ENCODE data around the gene EXOC1.
"Not testable (repeated sequence)": the region's sequence is repeated elsewhere in the genome, so short reads cannot be mapped to it uniquely, and the experiment has no call there.

The EXOC1 gene

GRCh38 chr4:55912249-55912648 is 58.8 kb downstream of the EXOC1 start:
- no peak overlapping the region for H3K4me3 Mint-ChIP-seq
- peaks cover 2% of the 10 kb centered on the region for H3K4me1 Mint-ChIP-seq

DNA sequence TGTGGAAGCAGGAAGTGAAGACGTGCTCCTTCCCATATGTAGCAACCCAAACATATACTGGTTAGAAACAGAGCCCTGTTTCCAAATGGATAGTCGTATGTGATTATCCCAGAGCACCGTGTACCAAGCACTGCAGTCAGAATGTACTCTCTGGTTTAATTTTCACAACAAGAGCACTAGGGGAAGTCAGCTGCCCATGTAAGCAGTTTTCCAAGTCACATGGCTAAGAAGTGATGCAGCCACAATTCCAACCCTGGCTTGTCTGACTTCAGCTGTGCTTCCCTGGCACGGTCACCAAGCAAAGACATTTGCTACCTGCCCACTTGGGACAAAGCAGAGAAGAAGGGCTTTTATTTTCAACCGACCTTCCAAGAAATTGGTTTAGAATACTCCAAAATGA is 67.1 kb downstream of the EXOC1 start:
- Mint-ChIP-seq H3K27ac (no peak overlapping the region), H3K36me3 (no peaks in the 10 kb centered on the region), H3K27me3 (no peaks in the 10 kb centered on the region), H3K4me3 (no peak overlapping the region), H3K9me3 (no peaks in the 10 kb centered on the region), H3K4me1 (no peaks in the 10 kb centered on the region)
- ATAC-seq, result no peak

More at GRCh38 chr4:55912249-55912648, 58.8 kb downstream of the EXOC1 start:
- Mint-ChIP-seq H3K36me3 (peaks cover 6% of the 10 kb centered on the region), H3K27me3 (no peaks in the 10 kb centered on the region), H3K27ac (no peak overlapping the region), H3K9me3 (no peaks in the 10 kb centered on the region)
- ATAC-seq, result no peak

DNA sequence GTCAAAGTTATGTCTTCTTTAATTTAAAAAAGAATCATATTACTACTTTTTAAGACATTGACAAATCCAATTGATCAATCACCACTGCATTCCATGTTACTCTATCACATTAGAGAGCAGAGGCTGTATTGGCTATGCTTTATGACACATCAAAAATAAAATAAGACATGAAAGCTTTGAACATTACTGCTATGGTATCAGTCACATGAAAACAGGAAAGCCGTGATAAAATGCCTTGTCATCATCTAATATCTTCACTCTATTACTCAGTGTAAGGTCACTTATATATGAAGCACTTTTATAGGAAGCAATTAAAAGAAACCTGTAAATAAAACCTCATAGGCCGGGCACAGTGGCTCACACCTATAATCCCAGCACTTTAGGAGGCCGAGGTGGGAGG is 67.6 kb downstream of the EXOC1 start:
- Mint-ChIP-seq H3K4me1 (peaks cover 1% of the 10 kb centered on the region), H3K4me3 (no peak overlapping the region), H3K27ac (no peak overlapping the region), H3K9me3 (no peaks in the 10 kb centered on the region), H3K36me3 (no peaks in the 10 kb centered on the region), H3K27me3 (no peaks in the 10 kb centered on the region)
- no peak for ATAC-seq

DNA sequence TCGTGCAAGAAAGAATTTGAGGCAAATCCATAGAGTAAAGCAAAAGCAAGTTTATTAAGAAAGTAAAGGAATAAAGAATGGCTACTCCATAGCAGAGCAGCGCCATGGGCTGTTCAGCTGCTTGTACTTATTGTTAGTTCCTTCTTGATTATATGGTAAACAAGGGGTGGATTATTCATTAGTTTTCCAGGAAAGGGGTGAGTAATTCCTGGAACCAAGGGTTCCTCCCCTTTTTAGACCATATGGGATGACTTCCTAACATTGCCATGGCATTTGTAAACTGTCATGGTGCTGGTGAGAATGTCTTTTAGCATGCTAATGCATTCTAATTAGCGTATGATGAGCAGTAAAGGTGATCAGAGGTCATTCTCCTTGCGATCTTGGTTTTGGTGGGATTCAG is 71.8 kb downstream of the EXOC1 start:
- Mint-ChIP-seq H3K4me1 (peaks cover 4% of the 10 kb centered on the region), H3K9me3 (no peaks in the 10 kb centered on the region), H3K27me3 (no peaks in the 10 kb centered on the region), H3K36me3 (no peaks in the 10 kb centered on the region), H3K27ac (no peak overlapping the region), H3K4me3 (no peak overlapping the region)
- no peak for ATAC-seq

DNA sequence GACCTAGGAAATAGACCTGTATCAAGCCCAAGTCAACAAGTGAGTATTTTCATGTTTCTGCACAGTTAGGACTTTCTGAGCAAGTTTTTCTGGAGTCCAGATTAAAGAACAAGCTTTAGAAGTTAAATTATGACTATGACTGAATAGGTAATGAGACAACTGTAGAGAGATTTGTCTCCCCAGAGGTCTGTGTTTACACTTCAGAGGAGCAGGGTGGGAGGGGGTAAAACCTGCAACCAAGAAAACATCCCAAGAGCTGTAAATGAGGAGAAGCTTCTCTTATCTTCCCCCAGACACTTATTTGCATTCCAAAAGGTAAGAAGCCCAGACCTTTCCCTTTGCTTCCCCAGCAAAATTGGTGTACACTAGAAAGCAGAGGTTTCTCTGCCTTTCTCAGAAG is 73.2 kb downstream of the EXOC1 start:
- H3K9me3 Mint-ChIP-seq, result no peaks in the 10 kb centered on the region
- no peaks in the 10 kb centered on the region for H3K27me3 Mint-ChIP-seq
- peaks cover 4% of the 10 kb centered on the region for H3K4me1 Mint-ChIP-seq
- no peaks in the 10 kb centered on the region for H3K36me3 Mint-ChIP-seq
- ATAC-seq, result no peak
- no peak overlapping the region for H3K27ac Mint-ChIP-seq
- no peak overlapping the region for H3K4me3 Mint-ChIP-seq

DNA sequence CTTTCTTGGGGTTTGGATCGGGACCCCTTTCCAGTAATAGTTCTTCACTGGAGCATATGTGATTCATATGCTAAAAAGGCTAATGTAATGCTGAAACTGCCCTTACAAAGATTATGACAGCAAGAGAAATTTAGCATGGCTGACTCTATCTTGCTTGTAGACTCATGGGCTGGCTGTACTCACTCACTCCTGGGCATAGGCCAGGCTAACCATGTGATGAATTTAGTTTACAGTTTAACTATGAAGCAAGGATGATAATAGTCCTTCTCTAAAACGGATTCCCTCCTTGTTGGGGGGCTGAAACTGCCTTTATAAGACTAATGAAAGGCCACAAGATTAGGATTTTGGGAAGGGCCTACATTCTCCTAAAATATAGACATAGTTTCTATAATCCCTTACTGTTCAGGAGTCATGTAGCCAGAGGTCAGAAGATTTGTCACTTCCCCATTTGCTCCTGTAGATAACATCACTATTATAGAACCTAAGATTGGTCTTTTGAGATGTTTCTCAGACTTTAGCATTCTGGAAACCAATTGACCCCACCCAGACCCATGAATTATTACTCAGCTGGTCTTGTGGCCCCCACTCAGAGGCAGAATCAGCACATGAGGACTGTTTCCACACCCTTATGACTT is 74.5 kb downstream of the EXOC1 start:
- no peak for ATAC-seq
- Mint-ChIP-seq H3K4me3 (no peak overlapping the region), H3K27me3 (no peaks in the 10 kb centered on the region)

DNA sequence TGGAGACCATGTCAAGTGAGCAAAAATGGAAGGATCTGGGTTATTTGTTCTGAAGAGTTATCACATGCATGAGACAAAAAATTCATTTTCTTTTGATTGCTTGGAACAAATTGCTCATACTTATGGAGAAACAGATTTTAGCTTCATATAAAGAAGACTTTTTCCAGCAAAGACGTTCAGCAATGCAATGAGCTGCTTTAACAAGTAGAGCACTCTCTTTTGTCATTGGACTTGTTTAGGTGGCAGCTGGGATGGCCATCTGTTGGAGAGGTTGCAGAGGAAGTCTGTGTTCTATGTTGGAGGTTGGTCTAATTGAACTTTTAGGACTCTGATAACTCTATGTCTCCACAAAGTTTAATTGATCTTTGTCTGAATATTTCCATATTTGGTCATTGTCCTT is 75.4 kb downstream of the EXOC1 start:
- Mint-ChIP-seq H3K27me3 (no peaks in the 10 kb centered on the region), H3K9me3 (no peaks in the 10 kb centered on the region), H3K36me3 (no peaks in the 10 kb centered on the region), H3K4me3 (no peak overlapping the region), H3K4me1 (peaks cover 4% of the 10 kb centered on the region), H3K27ac (no peak overlapping the region)
- no peak for ATAC-seq

More for the DNA sequence above, 74.5 kb downstream of the EXOC1 start:
- Mint-ChIP-seq H3K36me3 (no peaks in the 10 kb centered on the region), H3K27ac (no peak overlapping the region), H3K9me3 (no peaks in the 10 kb centered on the region), H3K4me1 (peaks cover 4% of the 10 kb centered on the region)

DNA sequence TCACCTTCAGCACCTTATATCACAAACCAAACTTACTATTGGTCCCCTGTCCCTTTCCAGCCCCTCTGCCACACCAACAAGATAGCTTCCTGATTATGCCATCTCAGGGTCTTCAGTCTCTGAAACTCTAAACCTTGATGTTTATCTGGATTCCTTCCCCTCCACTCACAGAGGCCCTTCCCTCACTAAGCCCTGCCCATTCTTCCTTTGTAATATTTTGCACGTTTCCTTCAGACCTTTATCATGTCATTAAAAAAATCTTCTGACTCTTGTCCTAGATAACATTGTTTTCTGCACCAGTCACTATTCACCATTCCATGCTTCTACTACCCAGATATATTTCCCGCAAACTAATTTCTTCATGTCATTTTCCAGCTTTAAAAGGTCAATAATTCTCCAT is 77.6 kb downstream of the EXOC1 start:
- Mint-ChIP-seq H3K27me3 (no peaks in the 10 kb centered on the region), H3K36me3 (no peaks in the 10 kb centered on the region), H3K27ac (no peak overlapping the region), H3K4me1 (peaks cover 4% of the 10 kb centered on the region), H3K9me3 (no peaks in the 10 kb centered on the region), H3K4me3 (no peak overlapping the region)
- ATAC-seq, result no peak

DNA sequence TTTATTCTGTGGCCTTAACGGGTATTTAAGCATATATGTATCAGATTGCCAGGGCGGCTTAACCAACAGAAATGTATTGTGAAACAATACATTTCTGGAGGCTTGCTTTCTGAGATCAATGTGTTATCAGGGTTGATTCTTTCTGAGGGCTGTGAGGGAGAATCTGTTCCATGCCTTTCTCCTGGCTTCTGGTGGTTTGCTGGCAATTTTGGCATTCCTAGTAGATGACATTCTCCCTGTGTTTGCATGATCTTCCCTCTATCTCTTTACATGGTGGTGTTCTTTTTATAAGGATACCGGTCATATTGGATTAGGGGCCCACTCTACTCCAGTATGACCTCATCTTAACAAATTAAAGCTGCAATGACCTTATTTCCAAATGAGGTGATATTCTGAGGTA is 78.4 kb downstream of the EXOC1 start:
- ATAC-seq, result no peak
- no peaks in the 10 kb centered on the region for H3K27me3 Mint-ChIP-seq
- peaks cover 7% of the 10 kb centered on the region for H3K36me3 Mint-ChIP-seq
- no peak overlapping the region for H3K27ac Mint-ChIP-seq
- no peaks in the 10 kb centered on the region for H3K4me1 Mint-ChIP-seq
- H3K9me3 Mint-ChIP-seq, result no peaks in the 10 kb centered on the region
- no peak overlapping the region for H3K4me3 Mint-ChIP-seq

GRCh38 chr4:55932511-55932910 is 79.1 kb downstream of the EXOC1 start:
- H3K27me3 Mint-ChIP-seq, result no peaks in the 10 kb centered on the region

DNA sequence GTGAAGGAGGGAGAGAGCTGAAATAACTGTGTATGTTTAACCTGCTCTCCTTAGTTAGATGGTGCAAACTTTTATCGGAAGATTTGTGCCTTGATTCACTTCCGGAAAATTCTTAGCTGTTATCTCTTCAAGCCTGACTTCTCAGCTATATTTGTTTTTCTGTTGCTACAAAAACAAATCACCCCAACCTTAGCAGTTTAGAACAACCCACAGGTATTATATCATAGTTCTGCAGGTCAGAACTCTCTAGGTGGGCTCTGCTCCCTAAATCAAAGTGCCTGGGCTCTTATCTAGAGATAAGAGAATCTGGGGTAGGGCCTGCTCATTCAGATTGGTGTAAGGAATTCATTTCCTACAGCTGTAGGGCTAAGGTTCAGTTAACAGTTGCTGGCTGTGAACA is 80.2 kb downstream of the EXOC1 start:
- no peak overlapping the region for H3K27ac Mint-ChIP-seq
- no peak for ATAC-seq
- H3K27me3 Mint-ChIP-seq, result no peaks in the 10 kb centered on the region
- H3K9me3 Mint-ChIP-seq, result peaks cover 4% of the 10 kb centered on the region
- no peak overlapping the region for H3K4me3 Mint-ChIP-seq
- peaks cover 3% of the 10 kb centered on the region for H3K4me1 Mint-ChIP-seq
- H3K36me3 Mint-ChIP-seq, result peaks cover 25% of the 10 kb centered on the region

More at GRCh38 chr4:55932511-55932910, 79.1 kb downstream of the EXOC1 start:
- no peak overlapping the region for H3K4me3 Mint-ChIP-seq
- peaks cover 3% of the 10 kb centered on the region for H3K9me3 Mint-ChIP-seq
- no peak for ATAC-seq
- H3K27ac Mint-ChIP-seq, result no peak overlapping the region
- H3K4me1 Mint-ChIP-seq, result no peaks in the 10 kb centered on the region
- peaks cover 14% of the 10 kb centered on the region for H3K36me3 Mint-ChIP-seq

DNA sequence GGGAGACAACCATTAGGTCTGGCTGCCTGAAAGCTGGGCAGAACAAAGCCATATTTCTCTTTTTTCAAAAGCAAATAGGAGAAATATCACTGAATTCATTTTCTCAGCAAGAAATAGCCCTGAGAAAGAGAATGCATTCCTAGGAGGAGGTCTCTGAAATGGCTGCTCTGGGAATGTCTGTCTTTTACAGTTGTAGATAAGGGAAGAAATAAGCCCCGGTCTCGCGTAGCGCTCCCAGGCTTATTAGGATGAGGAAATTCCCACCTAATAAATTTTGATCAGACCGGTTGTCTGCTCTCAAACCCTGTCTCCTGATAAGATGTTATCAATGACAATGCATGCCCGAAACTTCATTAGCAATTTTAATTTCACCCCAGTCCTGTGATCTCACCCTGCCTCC is 82.5 kb downstream of the EXOC1 start:
- not testable (repeated sequence) for H3K4me1 Mint-ChIP-seq, H3K27me3 Mint-ChIP-seq, ATAC-seq, H3K4me3 Mint-ChIP-seq, H3K27ac Mint-ChIP-seq, H3K9me3 Mint-ChIP-seq
- H3K36me3 Mint-ChIP-seq, result peaks cover 41% of the 10 kb centered on the region

DNA sequence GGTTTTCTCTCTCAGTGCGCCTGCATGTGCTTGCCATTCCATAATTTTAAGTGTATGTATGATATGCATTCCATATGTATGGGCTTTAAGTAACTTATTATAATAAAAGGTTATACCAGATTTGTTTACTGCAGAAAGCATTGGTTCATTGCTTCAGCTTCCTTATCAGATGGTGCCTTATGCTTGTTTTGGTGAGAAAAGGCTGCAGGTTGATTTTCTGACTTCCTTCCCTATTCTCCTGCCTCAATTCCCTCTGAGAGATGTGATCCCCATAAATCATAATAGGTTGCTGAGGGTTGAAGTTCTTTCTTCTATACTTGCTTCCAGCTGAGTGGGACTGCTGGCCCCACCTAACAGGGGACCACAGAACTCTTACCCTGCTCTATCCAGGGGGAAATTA is 85.0 kb downstream of the EXOC1 start:
- Mint-ChIP-seq H3K4me3 (no peak overlapping the region), H3K27me3 (no peaks in the 10 kb centered on the region), H3K9me3 (peaks cover 8% of the 10 kb centered on the region), H3K36me3 (peaks cover 41% of the 10 kb centered on the region), H3K27ac (no peak overlapping the region), H3K4me1 (peaks cover 7% of the 10 kb centered on the region)
- ATAC-seq, result no peak

DNA sequence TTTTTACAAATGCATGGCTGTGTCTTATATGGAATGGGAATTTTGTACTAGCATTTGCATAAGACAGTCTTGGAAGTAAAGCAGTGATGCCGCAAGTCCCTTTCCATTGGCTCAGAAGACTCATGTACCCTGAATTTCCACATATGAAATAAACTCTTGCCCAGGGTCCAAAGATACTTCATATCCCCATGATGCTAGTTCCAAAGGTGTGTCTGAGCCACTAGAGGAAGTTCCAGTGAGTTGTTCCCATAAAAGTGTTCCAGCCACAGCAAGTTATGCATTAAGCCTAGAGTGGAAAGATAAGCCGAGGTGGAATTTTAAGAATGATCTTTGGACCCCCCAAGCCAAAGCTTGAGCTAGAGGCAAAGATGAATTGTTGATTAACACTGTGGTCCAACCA is 86.0 kb downstream of the EXOC1 start:
- Mint-ChIP-seq H3K4me1 (peaks cover 7% of the 10 kb centered on the region), H3K27me3 (no peaks in the 10 kb centered on the region), H3K4me3 (no peak overlapping the region), H3K27ac (no peak overlapping the region), H3K9me3 (peaks cover 8% of the 10 kb centered on the region), H3K36me3 (peaks cover 43% of the 10 kb centered on the region)
- no peak for ATAC-seq

DNA sequence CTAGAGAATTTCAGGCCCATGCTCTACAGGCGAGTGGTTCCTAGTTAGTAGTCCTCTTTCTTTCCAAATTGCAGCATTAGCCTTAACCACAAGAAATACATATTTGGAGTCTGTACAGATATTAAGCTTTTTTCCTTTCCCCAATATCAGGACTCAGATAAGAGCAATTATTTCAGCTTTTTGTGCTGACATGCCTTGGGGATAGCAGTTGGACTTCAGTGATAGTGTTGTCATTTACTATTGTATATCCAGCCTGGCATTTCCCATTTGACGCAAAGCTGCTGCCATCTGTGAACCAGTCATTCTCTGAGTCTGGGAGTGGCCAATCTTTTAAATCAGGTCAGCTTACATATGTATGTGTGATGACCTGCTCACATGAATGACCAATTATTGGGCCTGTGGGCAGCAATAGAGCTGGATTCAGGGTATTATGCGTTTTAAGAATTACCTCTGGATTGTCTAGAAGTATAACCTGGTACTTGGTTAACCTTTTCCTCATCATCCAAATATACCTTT is 88.5 kb downstream of the EXOC1 start:
- Mint-ChIP-seq H3K4me1 (peaks cover 24% of the 10 kb centered on the region), H3K36me3 (peaks cover 39% of the 10 kb centered on the region), H3K4me3 (no peak overlapping the region), H3K27me3 (no peaks in the 10 kb centered on the region), H3K9me3 (peaks cover 8% of the 10 kb centered on the region), H3K27ac (no peak overlapping the region)
- no peak for ATAC-seq

GRCh38 chr4:55947254-55947882 is 93.9 kb downstream of the EXOC1 start:
- H3K36me3 Mint-ChIP-seq, result peaks cover 9% of the 10 kb centered on the region
- H3K27ac Mint-ChIP-seq, result peak overlapping the region; percentile 98
- peak overlapping the region; percentile 90 for H3K4me3 Mint-ChIP-seq
- peak; percentile 42 for ATAC-seq
- no peaks in the 10 kb centered on the region for H3K9me3 Mint-ChIP-seq
- H3K4me1 Mint-ChIP-seq, result peaks cover 42% of the 10 kb centered on the region
- no peaks in the 10 kb centered on the region for H3K27me3 Mint-ChIP-seq

All from stimulated activated memory B cell treated with anti-CD40 and anti-IgM and Interleukin-4, amounts not matched to agents 10 μg/mL and 1 μg/mL and 100 μg/mL, for 72 hours (primary cell).